Measurements from ENCODE around the gene POLG. TPM values are rescaled to one million over a fixed set of nuclear protein-coding genes. Genes with fewer than 3 reads are reported as not detected.

The POLG gene
- 45.6 to 54.7 TPM (median 53.7 TPM) in 5 replicates for total RNA-seq (2022; extraction: Qiagen RNA extraction; ENCODE audit: low read depth)

GRCh38 chr15:89334510-89335297 lies at the start of gene POLG:
Gene POLG (minus strand): TSS chr15:89334824. CDS start chr15:89333754, 1,070 bp downstream.

Other genes with a start within 250 kb of the POLG start
- gene ABHD2, start 246.4 kb downstream of the POLG start, total RNA-seq (2022; extraction: Qiagen RNA extraction; ENCODE audit: low read depth): 70.0 to 104 TPM (median 93.8 TPM) in 5 replicates
- not detected in 5 replicates for gene RLBP1, start 113.2 kb downstream of the POLG start, total RNA-seq (2022; extraction: Qiagen RNA extraction; ENCODE audit: low read depth)
- 53.7 to 78.5 TPM (median 67.8 TPM) in 5 replicates for gene FANCI, start 90.8 kb downstream of the POLG start, total RNA-seq (2022; extraction: Qiagen RNA extraction; ENCODE audit: low read depth)
- 33.6 to 42.7 TPM (median 35.6 TPM) in 5 replicates for gene RHCG, start 161.8 kb upstream of the POLG start, total RNA-seq (2022; extraction: Qiagen RNA extraction; ENCODE audit: low read depth)
- gene TICRR, start 240.6 kb upstream of the POLG start, total RNA-seq (2022; extraction: Qiagen RNA extraction; ENCODE audit: low read depth): 12.9 to 16.4 TPM (median 14.2 TPM) in 5 replicates